PFSK-1 (cell line): ENCODE measurements around the gene DHCR7.

Experiments
- FOXP2 ChIP-seq: optimal IDR thresholded peaks from 2 replicates; pipeline ENCODE3; 2011; ENCODE audit warnings: borderline replicate concordance, control low read depth, inconsistent platforms; ENCODE audit not compliant: insufficient read depth; ENCODE audit errors: extremely low read length, extremely low read depth
- POLR2AphosphoS5 ChIP-seq: IDR thresholded peaks from 2 replicates; pipeline ENCODE4 v1.6.1; 2012; ENCODE audit warnings: low read depth, mild to moderate bottlenecking, control low read depth, low read length, moderate library complexity
- TAF1 ChIP-seq: IDR thresholded peaks from 2 replicates; pipeline ENCODE4 v1.6.1; 2012; ENCODE audit warnings: low read length, control low read depth, borderline replicate concordance; ENCODE audit not compliant: insufficient read depth
- TF ChIP-seq, protein P1 (sequence below), 2 experiments: IDR thresholded peaks; 2 replicates each; pipeline versions ENCODE4 v1.6.1 to v1.8.0; 2011 to 2012; ENCODE audit warnings: low read depth in 2 of 2, low read length in 2 of 2, control low read depth in 1 of 2, inconsistent platforms in 1 of 2, mild to moderate bottlenecking in 1 of 2, moderate library complexity in 1 of 2; ENCODE audit not compliant: insufficient read depth in 1 of 2

DNA sequence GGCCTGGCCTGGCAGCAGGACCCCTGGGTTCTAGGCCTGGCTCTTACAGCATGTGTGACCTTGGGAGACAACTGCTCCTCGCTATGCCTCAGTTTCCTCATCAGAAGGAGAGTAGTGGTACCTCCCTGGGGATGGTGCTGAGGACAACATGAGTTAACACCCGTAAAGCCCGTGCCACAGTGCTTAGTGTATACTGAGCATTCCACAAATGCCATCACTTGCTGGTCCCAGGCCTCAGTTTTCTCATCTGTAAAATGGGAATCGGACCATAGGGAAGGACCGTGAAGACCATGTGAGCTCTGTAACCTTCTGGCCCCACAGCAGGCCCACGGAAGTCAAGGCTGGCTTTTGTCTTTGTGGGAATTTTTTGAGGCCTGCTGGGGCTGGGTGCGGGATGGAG is 52.4 kb downstream of the DHCR7 start:
- TF ChIP-seq, protein P1, sequence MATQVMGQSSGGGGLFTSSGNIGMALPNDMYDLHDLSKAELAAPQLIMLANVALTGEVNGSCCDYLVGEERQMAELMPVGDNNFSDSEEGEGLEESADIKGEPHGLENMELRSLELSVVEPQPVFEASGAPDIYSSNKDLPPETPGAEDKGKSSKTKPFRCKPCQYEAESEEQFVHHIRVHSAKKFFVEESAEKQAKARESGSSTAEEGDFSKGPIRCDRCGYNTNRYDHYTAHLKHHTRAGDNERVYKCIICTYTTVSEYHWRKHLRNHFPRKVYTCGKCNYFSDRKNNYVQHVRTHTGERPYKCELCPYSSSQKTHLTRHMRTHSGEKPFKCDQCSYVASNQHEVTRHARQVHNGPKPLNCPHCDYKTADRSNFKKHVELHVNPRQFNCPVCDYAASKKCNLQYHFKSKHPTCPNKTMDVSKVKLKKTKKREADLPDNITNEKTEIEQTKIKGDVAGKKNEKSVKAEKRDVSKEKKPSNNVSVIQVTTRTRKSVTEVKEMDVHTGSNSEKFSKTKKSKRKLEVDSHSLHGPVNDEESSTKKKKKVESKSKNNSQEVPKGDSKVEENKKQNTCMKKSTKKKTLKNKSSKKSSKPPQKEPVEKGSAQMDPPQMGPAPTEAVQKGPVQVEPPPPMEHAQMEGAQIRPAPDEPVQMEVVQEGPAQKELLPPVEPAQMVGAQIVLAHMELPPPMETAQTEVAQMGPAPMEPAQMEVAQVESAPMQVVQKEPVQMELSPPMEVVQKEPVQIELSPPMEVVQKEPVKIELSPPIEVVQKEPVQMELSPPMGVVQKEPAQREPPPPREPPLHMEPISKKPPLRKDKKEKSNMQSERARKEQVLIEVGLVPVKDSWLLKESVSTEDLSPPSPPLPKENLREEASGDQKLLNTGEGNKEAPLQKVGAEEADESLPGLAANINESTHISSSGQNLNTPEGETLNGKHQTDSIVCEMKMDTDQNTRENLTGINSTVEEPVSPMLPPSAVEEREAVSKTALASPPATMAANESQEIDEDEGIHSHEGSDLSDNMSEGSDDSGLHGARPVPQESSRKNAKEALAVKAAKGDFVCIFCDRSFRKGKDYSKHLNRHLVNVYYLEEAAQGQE (IDR thresholded peaks at IDR 0.05; ENCODE audit: insufficient read depth in 1 of 2, low read depth in 2 of 2, low read length in 2 of 2) = no peak
- TF ChIP-seq TAF1 (no peak), POLR2AphosphoS5 (no peak), FOXP2 (no peak)
